ENCODE measurements around the gene ITGA11. TPM values are rescaled to one million over a fixed set of nuclear protein-coding genes. Genes with fewer than 3 reads are reported as not detected.

Gene ITGA11
- total and polyA plus RNA-seq, 5 donors, result 11.6 to 34.0 (median 20.4) TPM

- no peak overlapping the region for H3K4me3 ChIP-seq (ENCODE audit: low read length)
- H3K4me1 ChIP-seq (ENCODE audit: control insufficient read depth, insufficient read depth, low read length), result peaks cover 5% of the 10 kb centered on the region
- peak overlapping the region; percentile 19 for H3K27ac ChIP-seq (ENCODE audit: low read length)
- H3K9me3 ChIP-seq (ENCODE audit: control insufficient read depth, low read length), result no peaks in the 10 kb centered on the region
- WGBS, result 90% methylated on average over 9 of the region's 9 CpGs
- intact Hi-C loops (cut with DNase I), result no loop called here
- no peak for DNase-seq
- ATAC-seq, result no peak
- no peaks in the 10 kb centered on the region for H3K27me3 ChIP-seq (ENCODE audit: control insufficient read depth, insufficient read depth)
Observed at GRCh38 chr15:68407886-68408881, 23.8 kb downstream of the ITGA11 start.

DNA sequence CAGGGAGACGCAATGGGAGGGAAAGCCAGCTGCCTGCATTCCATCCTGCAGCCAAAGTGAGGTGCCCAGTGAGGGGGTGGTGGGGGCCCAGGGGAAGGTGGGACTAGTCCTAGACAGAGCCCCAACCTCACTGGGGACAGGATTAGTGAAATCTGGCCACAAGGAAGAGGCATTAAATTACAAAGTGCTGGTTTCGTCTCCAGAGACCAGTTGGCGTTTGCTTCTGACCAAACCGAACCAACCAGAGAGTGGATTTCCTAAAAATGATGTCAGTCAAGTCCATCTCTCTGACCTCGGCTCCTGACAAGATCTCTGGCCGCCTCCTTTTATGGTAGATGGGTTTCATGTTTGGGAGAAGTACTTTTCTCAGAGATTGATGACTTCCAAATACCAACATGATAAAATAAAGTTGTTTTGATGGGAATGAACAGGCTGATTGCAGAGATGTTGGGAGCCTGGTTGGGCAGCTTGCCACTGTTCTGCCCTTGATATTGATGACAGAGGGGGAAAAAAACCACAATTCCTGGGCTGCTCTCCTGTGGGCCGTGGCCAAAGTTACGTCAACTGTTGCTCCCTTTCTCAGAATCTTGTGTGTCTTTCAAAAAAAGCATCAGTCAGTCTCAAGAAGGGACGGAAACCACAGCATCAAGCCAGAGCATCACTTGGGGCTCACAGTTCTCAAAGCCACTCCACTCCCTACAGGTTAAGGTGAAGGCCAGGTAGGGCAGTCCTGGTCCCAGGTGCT lies 24.6 kb downstream of the ITGA11 start:
- H3K27ac ChIP-seq (ENCODE audit: low read length), result peak overlapping the region; percentile 19
- no peaks in the 10 kb centered on the region for H3K9me3 ChIP-seq (ENCODE audit: control insufficient read depth, low read length)
- peak in 1 of 3 donors; percentile 79 for DNase-seq
- ATAC-seq, result no peak
- no peaks in the 10 kb centered on the region for H3K27me3 ChIP-seq (ENCODE audit: control insufficient read depth, insufficient read depth)
- intact Hi-C loops (cut with DNase I), result no loop called here
- H3K4me1 ChIP-seq (ENCODE audit: control insufficient read depth, insufficient read depth, low read length), result peaks cover 5% of the 10 kb centered on the region
- WGBS, result 69% methylated on average over 9 of the region's 9 CpGs
- H3K4me3 ChIP-seq (ENCODE audit: low read length), result no peak overlapping the region

- H3K27me3 ChIP-seq (ENCODE audit: control insufficient read depth, insufficient read depth), result no peaks in the 10 kb centered on the region
- ATAC-seq, result no peak
Observed at GRCh38 chr15:68405378-68406250, 26.3 kb downstream of the ITGA11 start.

GRCh38 chr15:68404056-68404798 lies 27.7 kb downstream of the ITGA11 start:
- Histone ChIP-seq H3K4me3 (ENCODE audit: low read length) (no peak overlapping the region), H3K4me1 (ENCODE audit: control insufficient read depth, insufficient read depth, low read length) (peaks cover 5% of the 10 kb centered on the region), H3K27ac (ENCODE audit: low read length) (no peak overlapping the region), H3K9me3 (ENCODE audit: control insufficient read depth, low read length) (no peaks in the 10 kb centered on the region), H3K27me3 (ENCODE audit: control insufficient read depth, insufficient read depth) (no peaks in the 10 kb centered on the region)
- intact Hi-C loops (cut with DNase I), result no loop called here
- 83% methylated on average over 12 of the region's 12 CpGs for WGBS
- ATAC-seq, result no peak
- no peak for DNase-seq

More at GRCh38 chr15:68405378-68406250, 26.3 kb downstream of the ITGA11 start:
- intact Hi-C loops (cut with DNase I), result no loop called here
- 58% methylated on average over 13 of the region's 13 CpGs for WGBS
- Histone ChIP-seq H3K4me1 (ENCODE audit: control insufficient read depth, insufficient read depth, low read length) (peaks cover 5% of the 10 kb centered on the region), H3K27ac (ENCODE audit: low read length) (no peak overlapping the region), H3K9me3 (ENCODE audit: control insufficient read depth, low read length) (no peaks in the 10 kb centered on the region), H3K4me3 (ENCODE audit: low read length) (no peak overlapping the region)
- DNase-seq, result no peak

- Histone ChIP-seq H3K27me3 (ENCODE audit: control insufficient read depth, insufficient read depth) (no peaks in the 10 kb centered on the region), H3K4me1 (ENCODE audit: control insufficient read depth, insufficient read depth, low read length) (peaks cover 5% of the 10 kb centered on the region), H3K9me3 (ENCODE audit: control insufficient read depth, low read length) (no peaks in the 10 kb centered on the region), H3K4me3 (ENCODE audit: low read length) (no peak overlapping the region), H3K27ac (ENCODE audit: low read length) (no peak overlapping the region)
- WGBS, result 87% methylated on average over 8 of the region's 8 CpGs
- ATAC-seq (no peak), DNase-seq (no peak)
- intact Hi-C loops (cut with DNase I), result no loop called here
Observed at GRCh38 chr15:68403161-68403941, 28.6 kb downstream of the ITGA11 start.

GRCh38 chr15:68402432-68403160 lies 29.4 kb downstream of the ITGA11 start:
- H3K4me3 ChIP-seq (ENCODE audit: low read length), result no peak overlapping the region
- no peak overlapping the region for H3K27ac ChIP-seq (ENCODE audit: low read length)
- H3K4me1 ChIP-seq (ENCODE audit: control insufficient read depth, insufficient read depth, low read length), result peaks cover 5% of the 10 kb centered on the region
- H3K9me3 ChIP-seq (ENCODE audit: control insufficient read depth, low read length), result no peaks in the 10 kb centered on the region
- ATAC-seq, result peak in 1 of 2 donors; percentile 18
- WGBS, result 89% methylated on average over 9 of the region's 9 CpGs
- intact Hi-C loops (cut with DNase I), result no loop called here
- DNase-seq, result no peak
- no peaks in the 10 kb centered on the region for H3K27me3 ChIP-seq (ENCODE audit: control insufficient read depth, insufficient read depth)

DNA sequence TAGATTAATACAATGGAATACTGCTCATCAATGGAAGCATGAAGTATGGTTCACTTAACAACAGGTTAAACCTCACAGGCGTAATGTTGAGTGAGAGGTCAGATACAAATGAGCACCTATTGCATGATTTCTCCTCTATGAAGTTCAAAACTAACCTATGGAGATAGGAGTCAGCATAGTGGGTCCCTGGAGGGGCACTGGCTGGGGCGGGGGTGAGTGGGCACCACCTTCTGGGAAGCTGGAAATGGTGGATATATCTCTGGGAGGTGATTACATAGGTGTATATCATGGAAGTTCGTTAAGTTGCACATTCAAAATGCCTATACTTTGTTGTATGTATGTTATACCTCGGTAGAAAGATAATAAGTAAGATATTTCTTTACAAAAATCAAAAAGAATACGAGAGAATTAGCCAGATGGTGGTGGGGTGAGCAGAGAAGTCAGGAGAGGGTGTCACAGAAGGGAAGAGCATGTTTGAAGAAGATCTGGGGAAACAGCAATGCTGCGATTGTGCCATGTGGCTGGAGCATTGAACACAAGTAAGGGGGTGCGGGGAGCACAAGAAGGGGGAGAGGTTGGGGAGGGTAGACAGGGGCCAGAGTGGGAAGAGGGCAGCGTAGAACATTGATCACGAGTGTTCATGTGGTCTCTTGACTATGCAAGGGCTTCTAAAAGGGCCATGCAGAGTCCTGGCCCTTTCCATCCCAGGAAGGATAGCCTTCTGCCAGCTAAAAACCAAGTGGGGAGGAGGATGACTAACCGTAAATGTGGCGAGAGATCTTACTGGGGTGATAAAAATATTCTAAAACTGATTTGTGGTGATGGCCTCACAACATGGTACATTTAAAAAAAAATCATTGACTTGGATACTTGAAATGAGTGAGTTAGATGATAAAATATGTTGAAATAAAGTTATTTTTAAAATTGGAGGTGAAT lies 30.2 kb downstream of the ITGA11 start:
- 90% methylated on average over 11 of the region's 11 CpGs for WGBS
- intact Hi-C loops (cut with DNase I), result no loop called here
- ATAC-seq (no peak), DNase-seq (no peak)
- no peak overlapping the region for H3K27ac ChIP-seq (ENCODE audit: low read length)
- peaks cover 5% of the 10 kb centered on the region for H3K4me1 ChIP-seq (ENCODE audit: control insufficient read depth, insufficient read depth, low read length)
- no peaks in the 10 kb centered on the region for H3K27me3 ChIP-seq (ENCODE audit: control insufficient read depth, insufficient read depth)
- H3K9me3 ChIP-seq (ENCODE audit: control insufficient read depth, low read length), result no peaks in the 10 kb centered on the region
- H3K4me3 ChIP-seq (ENCODE audit: low read length), result no peak overlapping the region

DNA sequence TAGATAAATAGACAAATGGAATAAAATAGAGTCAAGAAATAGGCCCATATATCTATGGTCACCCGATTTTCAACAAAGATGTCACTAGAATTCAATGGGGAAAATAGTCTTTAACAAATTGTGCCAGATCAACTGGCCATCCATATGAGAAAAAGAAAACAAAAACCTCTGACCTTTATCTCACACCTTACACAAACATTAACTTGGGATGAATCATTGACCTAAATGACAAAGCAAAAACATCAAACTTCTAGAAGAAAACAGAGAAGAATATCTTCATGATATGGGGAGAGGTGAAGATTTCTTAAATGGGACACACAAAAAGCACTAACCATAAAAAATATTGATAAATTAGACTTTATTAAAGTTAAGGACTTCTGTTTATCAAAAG lies 31.9 kb downstream of the ITGA11 start:
- Histone ChIP-seq H3K4me1 (ENCODE audit: control insufficient read depth, insufficient read depth, low read length) (no peaks in the 10 kb centered on the region), H3K9me3 (ENCODE audit: control insufficient read depth, low read length) (no peaks in the 10 kb centered on the region), H3K27me3 (ENCODE audit: control insufficient read depth, insufficient read depth) (no peaks in the 10 kb centered on the region), H3K4me3 (ENCODE audit: low read length) (no peak overlapping the region), H3K27ac (ENCODE audit: low read length) (no peak overlapping the region)
- ATAC-seq, result no peak
- 88% methylated on average over 1 of the region's 1 CpG for WGBS
- DNase-seq, result no peak
- intact Hi-C loops (cut with DNase I), result no loop called here

Data from right cardiac atrium (tissue), 5 donors.